Motor neuron (in vitro differentiated cells): ENCODE results near the gene IFNA5. TPM values are rescaled to one million over a fixed set of nuclear protein-coding genes. Genes with fewer than 3 reads are reported as not detected.

ENCODE experiments used
- ATAC-seq, 8 experiments: fragments of 200-7000 bp; cut with Tn5 transposase; replicated peaks in 6 of 8; 2 replicates each; pipeline ENCODE4 v1.8.0; 2021; ENCODE audit warnings: mild to moderate bottlenecking in 8 of 8, moderate library complexity in 8 of 8
- H3K27ac ChIP-seq, 2 donors: fragments of 250-450 bp; sonication (Bioruptor Pico); 2 replicates each; pipeline ENCODE4 v1.9.0; 2021; ENCODE audit warnings: antibody characterized with exemption in 2 of 2, mild to moderate bottlenecking in 2 of 2, moderate library complexity in 1 of 2
- H3K4me1 ChIP-seq, 2 donors: fragments of 250-450 bp; sonication (Bioruptor Pico); replicated peaks in 1 of 2; 2 replicates each; pipeline ENCODE4 v1.6.1; 2021; ENCODE audit warnings: antibody characterized with exemption in 2 of 2, mild to moderate bottlenecking in 2 of 2, moderate library complexity in 1 of 2
- H3K4me3 ChIP-seq, 5 donors: fragments of 250-450 bp; sonication (Bioruptor Pico); 2 replicates each; pipeline ENCODE4 v1.9.0; 2021; ENCODE audit warnings: antibody characterized with exemption in 5 of 5, mild to moderate bottlenecking in 5 of 5, moderate library complexity in 4 of 5
- WGBS, 10 experiments: fragments of 450-650 bp; shearing (Covaris generic); methylation state at CpG; one replicate each; pipeline ENCODE4 v1.0.0; 2022; 5-methylcytosine and 5-hydroxymethylcytosine counted together
- in situ Hi-C, 9 experiments: fragments of 400-800 bp; cut with MboI; loops; one replicate each; pipeline ENCODE4 v1.15.0; 2021; ENCODE audit warnings: low sequenced_read_pairs in 9 of 9, low pct_unique_long_range_greater_than_20kb in 2 of 9; ENCODE audit not compliant: unreplicated experiment in 9 of 9
- total RNA-seq, 8 experiments: library from RNA; unstranded; fragments of 300-600 nt; gene quantifications; 2 replicates each; pipeline versions ENCODE4 v1.2.3 to v1.2.4, GENCODE V29; 2022

Gene IFNA5
- total RNA-seq = not detected

DNA sequence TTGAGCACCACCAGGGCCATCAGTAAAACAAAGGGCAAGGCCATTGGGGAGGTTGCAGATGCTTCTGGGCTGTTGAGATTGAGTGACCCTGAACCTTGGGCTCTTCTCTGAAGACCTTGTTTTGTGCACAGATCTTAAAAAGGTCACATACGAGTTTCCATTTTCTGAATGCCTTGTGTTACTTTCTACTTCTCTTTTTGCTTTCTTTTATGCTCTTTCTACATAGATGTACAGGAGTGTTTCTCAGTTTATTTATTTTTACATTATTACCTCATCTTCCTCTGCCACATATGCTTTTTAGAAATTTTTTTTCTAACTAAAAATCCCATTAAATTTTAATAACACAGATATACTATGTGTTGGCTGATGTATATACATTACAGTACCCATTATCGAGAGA is at the start of gene IFNA5:
Gene IFNA5, minus strand, starts transcription at position 101 of the 400 bp plus-strand sequence. Its CDS starts 57 bp downstream, at position 44.
- WGBS, 10 experiments = 60 to 100% (median 86%) methylated on average over 1 to 2 of the region's 2 CpGs
- no peak within 1 kb of the TSS for H3K4me3 ChIP-seq
- no peak within 1 kb of the TSS for H3K27ac ChIP-seq
- ATAC-seq = no peak
- in situ Hi-C loops = loop anchor here in 6 of 9 experiments (25.0 kb wide), 2 partner anchors 107 to 482 kb away; partner anchors contain the start of gene IFNA8 (in 1 of the 6)
- H3K4me1 ChIP-seq = no peaks in the 10 kb centered on the region

DNA sequence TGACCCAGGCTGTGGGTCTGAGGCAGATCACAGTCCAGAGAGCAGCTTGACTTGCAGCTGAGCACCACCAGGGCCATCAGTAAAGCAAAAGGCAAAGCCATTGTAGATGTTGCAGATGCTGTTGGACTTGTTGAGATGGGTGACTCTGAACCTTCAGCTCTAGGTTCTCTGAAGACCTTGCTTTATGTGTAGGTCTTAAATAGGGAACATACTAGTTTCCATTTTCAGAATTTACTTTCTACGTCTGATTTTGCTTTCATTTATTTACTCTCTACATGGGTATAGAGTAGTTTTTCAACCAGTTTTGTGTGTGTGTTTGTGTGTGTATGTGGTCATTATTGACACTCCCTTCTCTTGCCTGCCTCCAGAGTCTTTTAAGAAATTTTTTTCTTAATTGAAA is 45.7 kb upstream of the IFNA5 start, which contains the start of gene IFNA6:
Gene IFNA6, minus strand, starts transcription at position 101 of the 400 bp plus-strand sequence. Its CDS starts 0 bp downstream, at position 101.
- Histone ChIP-seq H3K27ac (no peak within 1 kb of the TSS), H3K4me3 (no peak within 1 kb of the TSS), H3K4me1 (no peaks in the 10 kb centered on the region)
- WGBS, 10 experiments = 33 to 100% (median 93%) methylated on average over 1 of the region's 1 CpG; no CpG with 5 or more reads in 1 of the 10 experiments
- in situ Hi-C loops = no loop called here
- ATAC-seq = no peak

DNA sequence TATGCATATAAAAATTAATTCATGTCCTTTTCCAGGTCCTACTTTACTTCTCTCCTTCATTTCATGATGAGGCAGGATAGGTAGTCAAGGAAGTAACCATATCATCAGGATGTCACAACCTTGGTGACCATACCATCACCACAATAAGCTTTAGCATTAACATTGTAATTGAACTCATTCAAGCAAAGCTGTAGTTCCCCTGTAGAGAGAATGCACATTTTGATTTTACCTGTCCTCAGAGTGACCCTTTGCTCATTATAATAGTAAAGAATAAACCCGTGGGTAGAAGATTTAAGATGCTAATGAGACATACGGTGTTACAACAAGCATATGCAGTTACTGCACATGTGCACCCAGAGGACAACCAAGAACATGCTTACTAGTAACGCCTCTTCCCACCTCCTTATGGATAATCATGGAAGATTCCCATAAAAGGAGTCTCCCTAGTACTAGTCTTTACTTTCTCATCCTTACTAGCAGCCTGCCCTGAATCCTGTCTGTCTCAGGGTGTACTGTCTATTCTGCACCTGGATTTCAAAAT is 43.4 kb upstream of the IFNA5 start:
- in situ Hi-C loops = no loop called here
- WGBS, 10 experiments = 0 to 75% (median 43%) methylated on average over 1 to 3 of the region's 3 CpGs; no CpG with 5 or more reads in 1 of the 10 experiments
- H3K4me3 ChIP-seq = no peak overlapping the region
- peak in 3 of 8 experiments; percentile 68 to 94 (median 94) for ATAC-seq
- no peak overlapping the region for H3K27ac ChIP-seq
- H3K4me1 ChIP-seq = no peaks in the 10 kb centered on the region

DNA sequence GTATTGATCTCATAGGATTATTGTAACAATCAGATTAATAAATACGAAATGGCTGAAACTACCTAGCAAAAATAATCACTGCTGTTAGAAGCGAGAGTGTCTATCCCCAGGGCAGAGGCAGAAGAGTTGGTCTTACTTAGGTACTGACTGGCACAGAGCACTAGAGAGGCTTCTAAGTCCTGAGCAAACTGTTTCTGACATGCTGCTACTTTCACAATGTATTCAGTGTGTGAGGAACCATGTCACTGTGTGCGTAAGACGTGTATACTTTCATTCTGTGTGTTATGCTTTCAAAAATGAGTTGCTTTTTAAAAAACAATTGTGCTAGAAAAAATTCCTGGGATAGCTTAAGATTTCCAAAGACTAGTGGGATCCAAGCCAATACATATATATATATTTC is 35.6 kb upstream of the IFNA5 start:
- WGBS, 10 experiments = 40 to 89% (median 80%) methylated on average over 1 to 4 of the region's 4 CpGs; no CpG with 5 or more reads in 2 of the 10 experiments
- H3K27ac ChIP-seq = no peak overlapping the region
- no peaks in the 10 kb centered on the region for H3K4me1 ChIP-seq
- no peak for ATAC-seq
- in situ Hi-C loops = no loop called here
- no peak overlapping the region for H3K4me3 ChIP-seq

DNA sequence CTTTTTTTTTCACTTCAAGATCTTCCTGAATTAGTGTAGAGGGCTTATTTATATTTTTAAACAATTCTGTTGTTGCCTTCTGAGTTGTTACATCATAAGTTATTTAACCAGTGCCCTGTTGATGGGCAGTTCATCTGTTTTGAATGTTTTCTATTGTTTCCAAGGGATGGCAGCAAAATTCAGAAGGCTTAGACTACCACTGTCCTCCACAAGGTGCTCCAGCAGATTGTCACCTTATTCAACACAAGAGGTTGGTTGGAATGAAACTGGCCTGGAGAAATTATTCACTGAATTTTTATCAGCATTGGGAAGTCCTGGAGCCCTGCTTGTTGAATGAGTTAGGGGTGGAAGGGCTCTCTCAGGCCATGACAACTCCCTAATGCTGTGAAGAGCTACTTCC is 31.3 kb upstream of the IFNA5 start:
- in situ Hi-C loops = no loop called here
- H3K4me3 ChIP-seq = no peak overlapping the region
- ATAC-seq = no peak
- no peak overlapping the region for H3K27ac ChIP-seq
- H3K4me1 ChIP-seq = peaks cover 14 to 26% of the 10 kb centered on the region in 2 donors

DNA sequence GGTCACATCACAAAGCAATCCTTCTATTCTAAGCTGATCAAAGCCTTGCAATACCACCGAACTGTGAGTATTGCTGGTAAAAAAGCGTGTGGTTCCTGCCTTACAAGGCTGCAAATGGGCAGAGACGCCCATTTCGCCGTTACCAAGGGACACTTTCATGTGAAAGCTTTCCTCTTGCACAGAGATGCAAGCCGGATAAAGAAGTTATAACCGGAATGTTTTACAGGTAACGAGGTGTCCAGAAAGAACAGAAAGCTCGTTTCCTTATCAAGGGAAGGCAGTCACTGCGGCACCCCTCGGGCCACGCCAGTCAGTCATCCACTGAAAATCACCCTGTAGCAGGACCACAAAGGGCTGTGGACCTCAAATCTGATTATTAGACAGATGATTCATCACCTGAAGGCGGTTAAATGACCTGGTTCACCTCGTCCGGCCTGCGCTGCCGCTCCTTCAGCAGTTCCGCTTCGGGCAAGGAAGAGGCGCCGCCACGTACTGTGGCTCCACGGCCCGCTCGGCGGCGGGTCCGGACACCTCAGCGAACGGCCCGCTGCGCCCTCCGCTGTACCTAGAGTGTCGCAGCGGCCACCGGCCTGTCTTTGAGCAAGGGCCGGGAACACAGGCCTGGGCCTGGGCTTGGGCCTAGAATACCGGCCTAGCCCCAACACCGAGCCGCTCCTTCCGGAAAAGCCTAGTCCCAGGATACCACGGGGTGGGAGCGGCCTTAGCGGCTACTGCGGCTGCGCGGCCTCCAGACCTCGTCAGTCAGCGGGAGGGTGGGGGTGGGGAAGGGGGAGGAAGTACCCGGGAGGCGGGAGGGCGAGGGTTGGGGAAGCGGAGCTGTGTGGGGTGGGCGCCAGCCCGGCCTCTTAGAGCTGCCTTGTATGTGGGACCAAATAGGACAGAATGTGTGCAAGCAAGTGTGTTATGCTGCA is 29.9 kb upstream of the IFNA5 start, which contains the start of gene KLHL9:
Gene KLHL9, minus strand, starts transcription at position 704 of the 932 bp plus-strand sequence. Its CDS starts 545 bp downstream, at position 159.
- H3K4me1 ChIP-seq = peaks cover 16 to 39% of the 10 kb centered on the region in 2 donors
- in situ Hi-C loops = no loop called here
- peak within 1 kb of the TSS; percentile 87 to 95 (median 93) for H3K4me3 ChIP-seq
- WGBS, 10 experiments = 0 to 3% (median 0%) methylated on average over 2 to 15 of the region's 55 CpGs; no CpG with 5 or more reads in 3 of the 10 experiments
- ATAC-seq = peak; percentile 93 to 98 (median 96)
- peak within 1 kb of the TSS; percentile 93 to 98 for H3K27ac ChIP-seq

DNA sequence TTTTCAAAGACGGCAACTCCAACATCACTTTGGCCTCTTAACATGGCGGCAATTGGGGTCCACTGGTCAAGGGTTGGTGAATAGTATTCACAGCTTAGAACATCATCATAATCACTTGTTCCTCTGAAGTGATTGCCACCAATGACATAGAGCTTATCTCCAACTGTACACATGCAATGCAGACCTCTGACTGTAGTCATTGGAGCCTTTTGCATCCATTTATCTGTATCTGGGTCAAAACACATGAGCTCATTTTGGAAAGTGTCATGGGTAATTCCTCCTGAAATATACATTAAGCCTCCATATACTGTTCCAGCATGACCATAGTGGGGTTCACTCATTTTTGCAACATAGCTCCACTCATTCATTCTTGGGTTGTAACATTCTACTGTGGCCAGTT is 28.1 kb upstream of the IFNA5 start:
- H3K4me3 ChIP-seq = peak overlapping the region in 4 of 5 donors; percentile 87 to 93 (median 90)
- no peak overlapping the region for H3K27ac ChIP-seq
- ATAC-seq = no peak
- peaks cover 18 to 42% of the 10 kb centered on the region in 2 donors for H3K4me1 ChIP-seq
- in situ Hi-C loops = no loop called here
- WGBS, 10 experiments = 87 to 100% (median 100%) methylated on average over 1 to 2 of the region's 2 CpGs; no CpG with 5 or more reads in 4 of the 10 experiments

DNA sequence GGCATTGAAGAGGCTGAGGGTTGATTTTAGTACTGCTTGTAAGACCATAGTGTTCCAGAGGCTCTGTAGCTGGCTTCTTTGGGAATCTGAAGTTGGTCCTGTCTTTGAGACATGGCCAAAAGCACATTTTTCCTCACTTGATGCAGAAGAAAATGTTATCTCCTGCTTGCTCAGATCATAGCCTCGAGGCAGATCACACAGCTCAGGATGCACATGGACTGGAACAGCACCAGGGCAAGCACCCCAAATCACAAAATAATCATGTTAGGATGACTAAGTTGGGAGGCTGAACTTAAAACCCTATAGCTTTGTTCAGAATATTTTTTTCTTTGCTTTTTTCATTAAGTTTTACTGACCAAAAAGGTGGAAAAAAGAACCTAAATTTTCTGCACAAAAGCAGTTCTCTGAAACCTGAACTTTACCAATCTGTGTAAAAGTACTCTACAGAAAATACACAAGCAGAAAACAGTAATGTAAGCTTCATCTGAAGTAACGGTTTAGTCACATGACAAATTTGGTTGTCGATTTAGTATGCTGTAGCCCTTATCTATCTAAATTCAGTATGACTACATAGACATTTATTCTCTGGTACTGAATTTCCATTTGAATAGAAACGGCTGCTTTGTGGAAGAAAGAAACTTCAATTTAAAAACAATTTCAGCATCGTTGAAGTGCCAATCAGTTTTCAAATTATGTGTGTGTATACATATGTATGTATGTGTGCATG is 26.7 kb upstream of the IFNA5 start:
- Histone ChIP-seq H3K4me1 (peaks cover 18 to 42% of the 10 kb centered on the region in 2 donors), H3K27ac (no peak overlapping the region), H3K4me3 (peak overlapping the region; percentile 2 to 93 (median 13))
- WGBS, 10 experiments = 0 to 54% (median 27%) methylated on average over 1 to 5 of the region's 5 CpGs; no CpG with 5 or more reads in 1 of the 10 experiments
- in situ Hi-C loops = no loop called here
- ATAC-seq = no peak

DNA sequence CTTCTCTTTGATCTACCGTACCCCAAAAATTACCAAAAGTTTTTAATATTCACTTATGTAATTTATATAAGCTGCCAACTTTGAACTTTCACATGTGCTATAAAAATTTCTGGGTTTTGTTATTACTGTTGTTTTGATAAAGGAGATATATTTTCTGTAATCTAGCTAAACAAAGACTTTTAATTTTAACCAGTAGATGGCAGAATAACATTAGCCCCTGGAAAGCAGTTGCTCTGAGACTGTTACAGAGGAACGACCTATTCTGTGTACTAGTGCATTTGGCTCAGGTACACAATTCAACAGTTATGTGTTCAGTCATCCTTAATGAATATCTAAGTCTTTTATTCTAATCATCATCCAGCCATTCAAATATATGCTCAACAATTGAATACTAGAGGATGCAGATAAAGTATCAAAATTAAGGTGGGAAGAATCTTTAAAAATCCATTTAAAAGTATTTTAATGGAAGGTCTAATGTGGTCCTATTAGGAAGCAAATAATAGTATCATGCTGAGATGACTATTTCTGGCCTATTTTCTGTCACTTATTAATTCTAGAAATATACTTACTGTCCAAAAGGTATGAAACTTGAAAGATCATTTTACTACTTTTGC is 21.5 kb upstream of the IFNA5 start:
- in situ Hi-C loops = loop anchor here in 2 of 9 experiments (10.0 kb wide), 2 partner anchors 68 to 128 kb away; no protein-coding TSS in a partner anchor
- peak; percentile 33 to 77 (median 54) for ATAC-seq

DNA sequence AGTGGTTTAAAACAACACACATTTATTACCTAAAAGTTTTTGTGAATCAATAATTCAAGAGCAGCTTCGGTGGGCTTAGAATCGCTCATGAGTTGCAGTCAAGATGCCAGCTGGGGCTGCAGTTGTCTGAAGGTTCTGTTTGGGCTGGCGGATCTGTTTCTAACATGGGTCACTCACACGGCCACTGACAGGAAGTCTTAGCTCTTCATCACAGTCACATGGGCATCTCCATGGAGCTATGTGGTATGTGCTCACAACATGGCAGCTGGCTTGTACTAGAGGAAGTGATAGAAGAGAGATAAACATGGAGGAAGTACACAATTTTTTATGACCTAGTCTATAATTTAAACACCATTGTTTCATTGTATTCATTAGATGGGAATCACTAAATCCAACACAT is 18.9 kb upstream of the IFNA5 start:
- H3K4me1 ChIP-seq = peaks cover 0 to 3% of the 10 kb centered on the region in 2 donors
- in situ Hi-C loops = loop anchor here in 8 of 9 experiments (10.0 to 25.0 kb wide), 4 partner anchors 71 to 463 kb away; partner anchors contain the start of gene IFNA8 (in 1 of the 8)
- WGBS, 10 experiments = 83 to 100% (median 95%) methylated on average over 2 to 4 of the region's 4 CpGs; no CpG with 5 or more reads in 3 of the 10 experiments
- peak in 1 of 8 experiments; percentile 57 for ATAC-seq
- no peak overlapping the region for H3K27ac ChIP-seq
- H3K4me3 ChIP-seq = no peak overlapping the region

More for the DNA sequence above, 21.5 kb upstream of the IFNA5 start:
- H3K4me3 ChIP-seq = no peak overlapping the region
- 6 to 89% (median 46%) methylated on average over 1 to 2 of the region's 2 CpGs; no CpG with 5 or more reads in 1 of the 10 experiments for WGBS, 10 experiments
- H3K4me1 ChIP-seq = peaks cover 6 to 17% of the 10 kb centered on the region in 2 donors
- H3K27ac ChIP-seq = no peak overlapping the region

DNA sequence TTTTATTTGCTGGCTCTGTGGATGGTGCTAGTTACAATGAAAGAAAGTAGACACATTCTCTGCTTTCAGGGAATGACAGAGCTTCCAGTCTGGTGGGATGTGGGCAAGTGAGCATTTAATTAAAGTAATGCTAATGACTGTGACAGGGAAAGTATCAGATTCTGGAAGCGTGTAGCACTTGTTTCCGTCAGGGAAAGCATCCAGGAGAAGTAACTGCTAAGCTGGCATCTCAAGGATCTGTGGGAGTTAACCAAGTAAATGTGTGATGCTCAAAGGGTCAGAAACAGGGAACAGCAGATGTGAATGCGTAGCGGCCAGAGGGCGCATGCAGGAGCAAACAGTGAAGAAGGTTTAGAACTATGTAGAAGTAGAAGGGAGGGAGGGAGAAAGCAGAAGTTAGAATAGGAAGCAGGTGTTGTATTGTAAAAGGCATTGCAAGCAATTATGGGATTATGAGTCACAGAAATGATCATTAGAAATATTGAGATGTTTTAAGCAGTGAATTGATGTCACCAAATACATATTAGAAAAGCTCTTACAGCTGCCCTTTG is 17.9 kb upstream of the IFNA5 start:
- 56 to 100% (median 93%) methylated on average over 2 to 5 of the region's 5 CpGs; no CpG with 5 or more reads in 1 of the 10 experiments for WGBS, 10 experiments
- no peak overlapping the region for H3K27ac ChIP-seq
- peaks cover 3 to 4% of the 10 kb centered on the region in 2 donors for H3K4me1 ChIP-seq
- no peak overlapping the region for H3K4me3 ChIP-seq
- peak in 1 of 8 experiments; percentile 58 for ATAC-seq
- in situ Hi-C loops = loop anchor here in 8 of 9 experiments (10.0 to 25.0 kb wide), 4 partner anchors 72 to 464 kb away; partner anchors contain the start of gene IFNA8 (in 1 of the 8)
